ENCODE results near the gene BTBD17. TPM values are rescaled to one million over a fixed set of nuclear protein-coding genes. Genes with fewer than 3 reads are reported as not detected.

The BTBD17 gene
- total RNA-seq, 1 donor from 2014 or later, result not detected

GRCh38 chr17:74332763-74333283, 28.8 kb downstream of the BTBD17 start:
- TF ChIP-seq CTCF (IDR thresholded peaks at IDR 0.05), result no peak
- Mint-ChIP-seq H3K27ac (ENCODE audit: unreplicated experiment) (no peak overlapping the region), H3K4me1 (ENCODE audit: low read depth) (no peaks in the 10 kb centered on the region), H3K9me3 (ENCODE audit: low read depth) (no peaks in the 10 kb centered on the region), H3K36me3 (ENCODE audit: low read depth) (no peaks in the 10 kb centered on the region), H3K27me3 (ENCODE audit: low read depth) (peaks cover 33% of the 10 kb centered on the region), H3K4me3 (ENCODE audit: unreplicated experiment) (no peak overlapping the region)
- DNase-seq (ENCODE audit: low spot score), result no peak

GRCh38 chr17:74332017-74332650, 29.5 kb downstream of the BTBD17 start:
- Mint-ChIP-seq H3K4me1 (ENCODE audit: low read depth) (no peaks in the 10 kb centered on the region), H3K9me3 (ENCODE audit: low read depth) (no peaks in the 10 kb centered on the region), H3K27ac (ENCODE audit: unreplicated experiment) (no peak overlapping the region), H3K27me3 (ENCODE audit: low read depth) (peaks cover 32% of the 10 kb centered on the region), H3K4me3 (ENCODE audit: unreplicated experiment) (no peak overlapping the region), H3K36me3 (ENCODE audit: low read depth) (no peaks in the 10 kb centered on the region)
- DNase-seq (ENCODE audit: low spot score), result no peak
- no peak for TF ChIP-seq CTCF (IDR thresholded peaks at IDR 0.05)

GRCh38 chr17:74330446-74330845, 31.2 kb downstream of the BTBD17 start:
- H3K27me3 Mint-ChIP-seq (ENCODE audit: low read depth), result peaks cover 34% of the 10 kb centered on the region
- H3K27ac Mint-ChIP-seq (ENCODE audit: unreplicated experiment), result no peak overlapping the region
- no peak for TF ChIP-seq CTCF (IDR thresholded peaks at IDR 0.05)
- no peaks in the 10 kb centered on the region for H3K9me3 Mint-ChIP-seq (ENCODE audit: low read depth)
- H3K36me3 Mint-ChIP-seq (ENCODE audit: low read depth), result no peaks in the 10 kb centered on the region
- DNase-seq (ENCODE audit: low spot score), result no peak
- H3K4me1 Mint-ChIP-seq (ENCODE audit: low read depth), result peaks cover under 1% of the 10 kb centered on the region
- no peak overlapping the region for H3K4me3 Mint-ChIP-seq (ENCODE audit: unreplicated experiment)

- no peak overlapping the region for H3K27ac Mint-ChIP-seq (ENCODE audit: unreplicated experiment)
- TF ChIP-seq CTCF (IDR thresholded peaks at IDR 0.05), result no peak
- DNase-seq (ENCODE audit: low spot score), result no peak
- H3K36me3 Mint-ChIP-seq (ENCODE audit: low read depth), result no peaks in the 10 kb centered on the region
- H3K27me3 Mint-ChIP-seq (ENCODE audit: low read depth), result peaks cover 38% of the 10 kb centered on the region
- no peaks in the 10 kb centered on the region for H3K9me3 Mint-ChIP-seq (ENCODE audit: low read depth)
- no peak overlapping the region for H3K4me3 Mint-ChIP-seq (ENCODE audit: unreplicated experiment)
- H3K4me1 Mint-ChIP-seq (ENCODE audit: low read depth), result peaks cover 5% of the 10 kb centered on the region
Observed at GRCh38 chr17:74329378-74329777, 32.3 kb downstream of the BTBD17 start.

- H3K4me1 Mint-ChIP-seq (ENCODE audit: low read depth), result peaks cover 5% of the 10 kb centered on the region
Observed at GRCh38 chr17:74328487-74328886, 33.2 kb downstream of the BTBD17 start.

More at GRCh38 chr17:74328487-74328886, 33.2 kb downstream of the BTBD17 start:
- H3K4me3 Mint-ChIP-seq (ENCODE audit: unreplicated experiment), result no peak overlapping the region
- H3K9me3 Mint-ChIP-seq (ENCODE audit: low read depth), result no peaks in the 10 kb centered on the region
- DNase-seq (ENCODE audit: low spot score), result no peak
- H3K27me3 Mint-ChIP-seq (ENCODE audit: low read depth), result peaks cover 41% of the 10 kb centered on the region
- H3K36me3 Mint-ChIP-seq (ENCODE audit: low read depth), result no peaks in the 10 kb centered on the region
- no peak for TF ChIP-seq CTCF (IDR thresholded peaks at IDR 0.05)
- no peak overlapping the region for H3K27ac Mint-ChIP-seq (ENCODE audit: unreplicated experiment)

All from chondrocyte (in vitro differentiated cells).